Measurements from ENCODE around the gene TNF.
A peak's percentile ranks its signal among the peaks of the same experiment; 100 is the strongest.

DNA sequence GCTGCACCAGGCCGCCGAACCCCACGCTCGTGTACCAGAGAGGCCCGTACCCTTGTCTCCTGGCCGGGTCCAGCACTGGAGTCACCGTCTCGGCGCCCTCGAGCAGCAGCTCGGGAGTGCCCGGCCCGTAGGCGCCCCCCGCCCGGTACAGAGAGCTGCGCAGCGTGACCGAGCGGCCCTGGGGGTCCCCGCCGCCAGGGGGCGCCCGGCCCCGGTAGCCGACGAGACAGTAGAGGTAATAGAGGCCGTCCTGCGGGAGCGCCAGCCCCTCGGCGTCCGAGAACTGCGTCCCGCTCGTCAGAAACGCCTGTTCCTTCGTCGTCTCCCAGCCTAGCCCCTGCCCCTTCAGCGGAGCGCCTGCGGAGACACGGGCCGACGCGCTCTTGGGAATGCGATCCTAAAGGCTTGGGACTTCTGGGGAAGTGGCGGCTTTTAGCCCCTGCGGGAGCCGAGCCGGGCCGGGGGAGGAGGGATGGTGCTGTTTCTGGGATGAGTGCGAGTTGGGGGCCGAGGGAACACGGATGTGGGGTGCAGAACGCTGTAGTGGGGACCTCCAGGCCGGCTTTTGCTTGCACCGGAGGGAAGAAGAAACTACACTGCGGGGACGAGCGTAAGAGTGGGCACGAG is 5.6 kb downstream of the TNF start:
- TF ChIP-seq, protein P1, sequence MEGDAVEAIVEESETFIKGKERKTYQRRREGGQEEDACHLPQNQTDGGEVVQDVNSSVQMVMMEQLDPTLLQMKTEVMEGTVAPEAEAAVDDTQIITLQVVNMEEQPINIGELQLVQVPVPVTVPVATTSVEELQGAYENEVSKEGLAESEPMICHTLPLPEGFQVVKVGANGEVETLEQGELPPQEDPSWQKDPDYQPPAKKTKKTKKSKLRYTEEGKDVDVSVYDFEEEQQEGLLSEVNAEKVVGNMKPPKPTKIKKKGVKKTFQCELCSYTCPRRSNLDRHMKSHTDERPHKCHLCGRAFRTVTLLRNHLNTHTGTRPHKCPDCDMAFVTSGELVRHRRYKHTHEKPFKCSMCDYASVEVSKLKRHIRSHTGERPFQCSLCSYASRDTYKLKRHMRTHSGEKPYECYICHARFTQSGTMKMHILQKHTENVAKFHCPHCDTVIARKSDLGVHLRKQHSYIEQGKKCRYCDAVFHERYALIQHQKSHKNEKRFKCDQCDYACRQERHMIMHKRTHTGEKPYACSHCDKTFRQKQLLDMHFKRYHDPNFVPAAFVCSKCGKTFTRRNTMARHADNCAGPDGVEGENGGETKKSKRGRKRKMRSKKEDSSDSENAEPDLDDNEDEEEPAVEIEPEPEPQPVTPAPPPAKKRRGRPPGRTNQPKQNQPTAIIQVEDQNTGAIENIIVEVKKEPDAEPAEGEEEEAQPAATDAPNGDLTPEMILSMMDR (IDR thresholded peaks at IDR 0.05), result peak in 3 of 4 experiments; percentile 95 to 99 (median 97)
- TF ChIP-seq POLR2A (IDR thresholded peaks at IDR 0.05) (peak; percentile 31 to 38), EP300 (IDR thresholded peaks at IDR 0.05) (no peak), POLR2AphosphoS5 (IDR thresholded peaks at IDR 0.05) (peak; percentile 65)

All from gastroesophageal sphincter (tissue), 3 donors.